HG03060 (cell line): ENCODE results near the gene IFITM5.
"Not testable (repeated sequence)": the region's sequence is repeated elsewhere in the genome, so short reads cannot be mapped to it uniquely, and the experiment has no call there.

Experiments used
- ATAC-seq: cut with Tn5 transposase; IDR thresholded peaks from one replicate; pipeline ENCODE4 v1.9.1; 2021; ENCODE audit warnings: low read depth, moderate number of reproducible peaks; ENCODE audit not compliant: unreplicated experiment

The IFITM5 gene

GRCh38 chr11:299081-299891 is at the start of gene IFITM5:
TSS of gene IFITM5 (minus strand) at chr11:299526. CDS start at chr11:299490, 36 bp downstream.
- ATAC-seq, result no peak

DNA sequence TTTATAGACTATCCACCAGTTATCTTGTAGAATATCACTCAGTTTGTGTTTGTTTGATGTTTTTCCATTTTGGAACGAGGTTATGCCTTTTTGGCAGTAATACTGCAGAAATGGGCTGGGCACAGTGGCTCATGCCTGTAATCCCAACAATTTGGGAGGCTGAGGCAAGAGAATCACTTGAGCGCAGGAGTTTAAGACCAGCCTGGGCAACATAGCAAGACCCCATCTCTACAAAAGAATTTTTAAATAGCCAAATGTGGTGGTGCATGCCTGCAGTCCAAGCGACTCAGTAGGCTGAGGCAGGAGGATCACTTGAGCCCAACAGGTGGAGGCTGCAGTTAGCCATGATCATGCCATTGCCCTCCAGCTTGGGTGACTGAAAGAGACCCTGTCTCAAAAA is 47.2 kb upstream of the IFITM5 start:
- ATAC-seq, result no peak

DNA sequence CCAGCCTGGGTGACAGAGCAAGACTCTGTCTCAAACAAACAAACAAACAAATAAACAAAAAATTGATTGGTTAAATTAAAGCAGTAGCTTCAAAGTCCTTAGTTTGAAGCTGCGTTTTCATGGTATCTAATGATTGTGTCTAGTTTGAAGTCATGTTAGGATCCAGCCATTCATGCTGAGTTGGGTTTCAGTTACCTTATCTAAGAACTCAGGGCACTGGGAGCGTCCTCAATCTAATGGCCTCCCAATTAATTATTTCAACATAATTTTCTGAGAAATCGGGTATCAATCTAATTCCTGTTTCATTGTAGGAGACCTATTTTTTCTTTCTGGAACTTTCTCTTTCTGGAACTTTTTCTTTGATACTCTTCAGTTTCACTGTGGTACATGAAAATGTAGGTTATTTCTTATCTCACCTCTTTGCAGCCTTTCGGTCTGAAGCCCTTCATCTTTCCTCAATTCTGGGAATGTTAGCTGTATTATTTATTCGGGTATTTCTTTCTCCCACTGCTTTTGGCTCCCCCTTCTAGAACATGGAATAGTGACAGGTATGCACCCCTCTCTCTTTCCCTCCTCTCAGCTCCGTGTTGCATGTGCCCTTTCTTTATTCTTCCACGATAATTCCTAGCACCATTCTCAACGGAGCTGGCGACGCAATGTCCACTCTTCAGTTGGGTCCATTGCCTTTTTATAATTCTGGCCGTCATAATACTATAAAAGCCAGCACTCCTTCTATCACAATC is 45.7 kb upstream of the IFITM5 start:
- ATAC-seq, result no peak

- no peak for ATAC-seq
Measured at GRCh38 chr11:342328-342727, 43.0 kb upstream of the IFITM5 start.

GRCh38 chr11:340539-341512 is 41.5 kb upstream of the IFITM5 start:
- ATAC-seq, result no peak

DNA sequence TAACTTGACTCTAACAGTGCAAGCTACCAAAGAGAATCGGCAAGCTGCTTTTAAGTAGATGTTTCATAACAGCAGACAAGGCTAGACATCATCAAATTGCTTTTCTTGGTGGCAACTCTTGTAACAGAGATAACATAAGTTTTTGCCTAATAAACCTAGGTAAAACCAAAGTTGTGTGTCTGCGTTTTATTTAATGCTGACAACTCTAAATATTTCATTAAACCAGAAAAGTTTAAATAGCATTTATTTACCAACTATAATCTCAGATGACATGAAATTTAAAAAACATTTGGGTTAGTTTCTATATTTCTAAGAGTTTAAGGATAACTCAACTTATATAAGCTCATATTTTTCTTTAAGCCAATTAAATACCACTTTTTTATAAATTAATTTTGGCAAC is 40.6 kb upstream of the IFITM5 start:
- no peak for ATAC-seq

- ATAC-seq, result no peak
Measured at GRCh38 chr11:337711-338110, 38.4 kb upstream of the IFITM5 start.

DNA sequence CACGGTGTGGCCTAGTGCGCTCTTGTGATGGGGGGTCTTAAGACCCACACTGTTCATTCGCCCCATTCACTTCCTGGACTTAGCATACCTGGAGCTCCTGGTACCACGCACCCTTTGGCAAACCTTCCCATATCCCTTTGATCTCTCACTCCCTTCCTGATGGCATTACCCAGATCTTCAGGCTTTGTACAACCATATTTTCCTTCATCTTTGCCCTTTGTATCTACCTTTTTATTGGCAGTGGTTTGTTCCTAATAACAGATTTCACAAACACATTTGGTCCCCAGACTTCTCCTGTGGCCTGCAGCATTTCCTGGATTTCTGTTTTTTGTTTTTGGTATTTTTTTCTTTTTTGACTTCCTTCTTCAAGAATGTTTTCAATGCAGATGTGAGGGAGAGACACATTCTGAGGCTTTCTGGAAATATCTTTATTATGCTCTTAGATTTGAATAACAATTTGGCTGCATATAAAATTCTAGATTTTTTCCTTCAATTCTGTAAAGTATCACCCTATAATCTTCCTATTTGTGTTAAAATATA is 37.4 kb upstream of the IFITM5 start:
- ATAC-seq, result no peak

- no peak for ATAC-seq
Measured at GRCh38 chr11:335779-336658, 36.7 kb upstream of the IFITM5 start.

GRCh38 chr11:334264-334994 is 35.1 kb upstream of the IFITM5 start:
- no peak for ATAC-seq

DNA sequence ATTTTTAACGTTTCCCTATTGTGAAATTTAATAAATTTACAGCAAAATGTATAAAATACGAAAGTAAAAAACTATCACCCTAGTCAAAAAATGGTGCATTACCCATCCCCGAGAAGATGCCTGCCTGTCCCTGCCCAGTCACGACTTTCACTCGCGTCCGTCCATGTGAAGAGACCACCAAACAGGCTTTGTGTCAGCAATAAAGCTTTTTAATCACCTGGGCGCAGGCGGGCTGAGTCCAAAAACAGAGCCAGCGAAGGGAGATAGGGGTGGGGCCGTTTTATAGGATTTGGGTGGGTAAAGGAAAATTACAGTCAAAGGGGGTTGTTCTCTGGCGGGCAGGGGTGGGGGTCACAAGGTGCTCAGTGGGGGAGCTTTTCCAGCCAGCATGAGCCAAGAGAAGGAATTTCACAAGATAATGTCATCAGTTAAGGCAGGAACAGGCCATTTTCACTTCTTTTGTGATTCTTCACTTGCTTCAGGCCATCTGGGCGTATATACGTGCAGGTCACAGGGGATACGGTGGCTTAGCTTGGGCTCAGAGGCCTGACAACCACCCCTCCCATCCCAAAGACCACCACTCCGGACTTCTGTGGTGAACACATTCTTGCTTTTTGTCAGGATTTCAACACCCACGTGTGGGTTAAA is 34.4 kb upstream of the IFITM5 start:
- ATAC-seq, result not testable (repeated sequence)

GRCh38 chr11:332651-333480 is 33.5 kb upstream of the IFITM5 start:
- ATAC-seq, result no peak

- no peak for ATAC-seq
Measured at GRCh38 chr11:331358-332060, 32.2 kb upstream of the IFITM5 start.

GRCh38 chr11:330694-331357 is 31.5 kb upstream of the IFITM5 start:
- ATAC-seq, result no peak

DNA sequence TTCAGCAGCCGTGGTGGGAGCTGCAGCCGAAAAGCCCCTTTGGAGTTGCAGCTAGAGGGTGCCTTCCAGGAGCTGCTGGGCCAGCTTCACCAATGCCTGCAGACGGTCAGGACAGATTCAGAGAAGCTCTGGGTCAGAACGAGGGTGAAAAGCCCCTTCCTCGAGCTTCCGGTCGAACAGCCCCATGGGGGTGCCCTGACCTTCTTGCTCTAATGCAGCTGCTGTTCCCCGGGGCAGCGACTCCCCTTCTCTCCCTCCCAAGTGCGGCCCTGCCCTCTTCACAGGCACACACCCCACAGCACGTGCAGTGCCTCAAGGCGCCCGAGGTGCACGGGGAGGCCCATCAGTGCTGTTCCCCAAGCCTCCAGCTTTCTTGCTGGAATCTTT is 31.0 kb upstream of the IFITM5 start:
- no peak for ATAC-seq

DNA sequence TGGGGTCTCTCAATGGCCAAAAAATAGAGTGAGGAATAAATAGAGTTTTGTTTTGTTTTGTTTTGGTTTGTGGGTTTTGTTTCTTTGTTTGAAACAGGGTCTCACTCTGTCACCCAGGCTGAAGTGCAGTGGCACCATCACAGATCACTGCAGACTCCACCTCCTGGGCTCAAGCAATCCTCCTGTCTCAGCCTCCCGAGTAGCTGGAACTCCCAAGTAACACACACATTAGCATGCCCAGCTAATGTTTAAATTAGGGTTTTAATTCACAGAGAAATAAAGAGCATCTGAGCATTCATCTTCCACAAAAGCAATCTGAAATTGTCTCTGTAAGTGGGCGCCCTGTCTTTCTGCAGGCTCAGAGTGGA is 30.5 kb upstream of the IFITM5 start:
- ATAC-seq, result no peak
